SK-N-SH (cell line): ENCODE data around the gene ACBD6. TPM values are rescaled to one million over a fixed set of nuclear protein-coding genes. Genes with fewer than 3 reads are reported as not detected.

Experiments
- CTCF ChIA-PET: fragments of 300-600, 350-600 bp; formaldehyde crosslinking; extraction: SDS; loops from one replicate; lab custom pipeline; 2021; lab: Yijun Ruan, JAX
- POLR2A ChIA-PET: fragments of 350-600 bp; sonication (Branson Sonifier 250); formaldehyde crosslinking; extraction: SDS; loops from one replicate; lab custom pipeline; 2020; ENCODE audit warnings: antibody characterized with exemption, inconsistent platforms; lab: Yijun Ruan, JAX
- DNase-seq: peaks from one replicate; pipeline ENCODE4 v3.0.0; 2012
- H2AFZ ChIP-seq: fragments of 200-600 bp; sonication (generic); 2 replicates; pipeline ENCODE4 v1.8.1; 2016; ENCODE audit warnings: antibody characterized with exemption, mild to moderate bottlenecking, low read depth
- H3F3A ChIP-seq: fragments of 200-600 bp; sonication (generic); replicated peaks from 2 replicates; pipeline ENCODE3; 2016; ENCODE audit warnings: antibody characterized with exemption, mild to moderate bottlenecking; ENCODE audit not compliant: insufficient read depth
- H3K27ac ChIP-seq, 2 experiments: fragments of 200-500 bp in 1 of 2; fragments of 200-600 bp in 1 of 2; sonication (Bioruptor generic) in 1 of 2; sonication (generic), shearing (Covaris generic) in 1 of 2; 2 replicates each; pipeline versions ENCODE4 v1.5.1 to v1.6.1; 2014 to 2016; ENCODE audit warnings: low read depth in 2 of 2, inconsistent platforms in 1 of 2, low read length in 1 of 2, mild to moderate bottlenecking in 1 of 2, mixed read lengths in 1 of 2
- H3K27me3 ChIP-seq: fragments of 200-600 bp; sonication (generic), shearing (Covaris generic); 2 replicates; pipeline ENCODE4 v1.6.1; 2016; ENCODE audit warnings: mixed run types; ENCODE audit not compliant: insufficient read depth
- H3K36me3 ChIP-seq, 2 experiments: fragments of 200-500 bp in 1 of 2; fragments of 200-600 bp in 1 of 2; sonication (Bioruptor generic) in 1 of 2; sonication (generic) in 1 of 2; replicated peaks in 1 of 2; 2 replicates each; pipeline versions ENCODE3 to v1.5.1; 2014 to 2016; ENCODE audit warnings: low read length in 1 of 2, mild to moderate bottlenecking in 1 of 2; ENCODE audit not compliant: insufficient read depth in 2 of 2, control insufficient read depth in 1 of 2
- H3K4me1 ChIP-seq, 2 experiments: fragments of 200-500 bp in 1 of 2; fragments of 200-600 bp in 1 of 2; sonication (Bioruptor generic) in 1 of 2; sonication (generic), shearing (Covaris generic) in 1 of 2; 2 replicates each; pipeline versions ENCODE4 v1.5.1 to v1.6.1; 2014 to 2016; ENCODE audit warnings: low read depth in 1 of 2, low read length in 1 of 2, mixed run types in 1 of 2; ENCODE audit not compliant: insufficient read depth in 2 of 2, control insufficient read depth in 1 of 2
- H3K4me2 ChIP-seq: fragments of 200-600 bp; sonication (generic), shearing (Covaris generic); 2 replicates; pipeline ENCODE4 v1.6.1; 2017; ENCODE audit warnings: mixed run types
- H3K4me3 ChIP-seq, 2 experiments: fragments of 200-500 bp in 1 of 2; fragments of 200-600 bp in 1 of 2; sonication (Bioruptor generic) in 1 of 2; sonication (generic), shearing (Covaris generic) in 1 of 2; 2 replicates each; pipeline versions ENCODE4 v1.5.1 to v1.8.1; 2014 to 2016; ENCODE audit warnings: low read depth in 2 of 2, inconsistent platforms in 1 of 2, low read length in 1 of 2, mild to moderate bottlenecking in 1 of 2, mixed read lengths in 1 of 2, moderate library complexity in 1 of 2
- H3K79me2 ChIP-seq: fragments of 200-600 bp; sonication (generic); 2 replicates; pipeline ENCODE4 v1.8.1; 2017; ENCODE audit warnings: mild to moderate bottlenecking; ENCODE audit not compliant: insufficient read depth
- H3K9ac ChIP-seq: fragments of 200-600 bp; sonication (generic); 2 replicates; pipeline ENCODE4 v1.6.1; 2017; ENCODE audit warnings: mixed run types
- H3K9me2 ChIP-seq: fragments of 200-600 bp; sonication (generic); 2 replicates; pipeline ENCODE4 v1.6.1; 2017; ENCODE audit warnings: mixed run types
- H3K9me3 ChIP-seq: fragments of 200-600 bp; sonication (generic); 2 replicates; pipeline ENCODE4 v1.6.1; 2017; ENCODE audit warnings: mixed run types, mild to moderate bottlenecking, moderate library complexity
- H4K20me1 ChIP-seq: fragments of 200-600 bp; sonication (generic); 2 replicates; pipeline ENCODE4 v1.6.1; 2017; ENCODE audit warnings: mild to moderate bottlenecking, mixed run types; ENCODE audit not compliant: insufficient read depth
- CHD2 ChIP-seq: fragments of 150-350 bp; IDR thresholded peaks from 2 replicates; pipeline ENCODE4 v1.6.1; 2018; ENCODE audit warnings: low read length; ENCODE audit not compliant: partially characterized antibody
- CTCF ChIP-seq: fragments of 200-600 bp; sonication (generic); IDR thresholded peaks from 2 replicates; pipeline ENCODE4 v1.6.1; 2017; ENCODE audit warnings: antibody characterized with exemption, mild to moderate bottlenecking, moderate library complexity
- ELF1 ChIP-seq: IDR thresholded peaks from 2 replicates; pipeline ENCODE4 v1.4.0; 2012
- FOXJ3 ChIP-seq: sonication (generic); formaldehyde crosslinking; IDR thresholded peaks from 2 replicates; pipeline ENCODE4 v1.5.1; 2020; ENCODE audit warnings: mild to moderate bottlenecking, missing genetic modification reagents
- FOXM1 ChIP-seq: IDR thresholded peaks from 2 replicates; pipeline ENCODE4 v1.4.0; 2012; ENCODE audit warnings: low read depth, mild to moderate bottlenecking
- JUND ChIP-seq: IDR thresholded peaks from 2 replicates; pipeline ENCODE4 v1.4.0; 2012
- MAX ChIP-seq: IDR thresholded peaks from 2 replicates; pipeline ENCODE4 v1.4.0; 2012; ENCODE audit warnings: low read depth
- MEF2A ChIP-seq: IDR thresholded peaks from 2 replicates; pipeline ENCODE4 v1.4.0; 2012; ENCODE audit warnings: low read depth, borderline replicate concordance
- MXI1 ChIP-seq: IDR thresholded peaks from 2 replicates; pipeline ENCODE4 v1.6.1; 2012; ENCODE audit warnings: mild to moderate bottlenecking, low read depth, low read length, improper control_type of control experiment
- NFIC ChIP-seq: IDR thresholded peaks from 2 replicates; pipeline ENCODE4 v1.4.0; 2012; ENCODE audit warnings: borderline replicate concordance
- NRF1 ChIP-seq: IDR thresholded peaks from 2 replicates; pipeline ENCODE4 v1.6.1; 2012; ENCODE audit warnings: low read depth, mild to moderate bottlenecking, low read length
- PBX3 ChIP-seq: IDR thresholded peaks from 2 replicates; pipeline ENCODE4; 2012
- POLR2AphosphoS5 ChIP-seq: IDR thresholded peaks from 2 replicates; pipeline ENCODE4 v1.6.1; 2012; ENCODE audit warnings: low read depth, low read length
- RAD21 ChIP-seq: IDR thresholded peaks from 2 replicates; pipeline ENCODE4 v1.6.1; 2012; ENCODE audit warnings: mild to moderate bottlenecking, low read length
- RCOR1 ChIP-seq: fragments of 150-350 bp; IDR thresholded peaks from 2 replicates; pipeline ENCODE4 v1.6.1; 2017; ENCODE audit warnings: antibody characterized with exemption, low read length
- RFX5 ChIP-seq: IDR thresholded peaks from 2 replicates; pipeline ENCODE4 v1.6.1; 2012; ENCODE audit warnings: mild to moderate bottlenecking, improper control_type of control experiment, low read length
- SMC3 ChIP-seq: IDR thresholded peaks from 2 replicates; pipeline ENCODE4 v1.6.1; 2012; ENCODE audit warnings: low read depth, low read length, improper control_type of control experiment
- TCF12 ChIP-seq: IDR thresholded peaks from 2 replicates; pipeline ENCODE4 v1.4.0; 2012
- TEAD4 ChIP-seq: IDR thresholded peaks from 2 replicates; pipeline ENCODE4 v1.4.0; 2012; ENCODE audit warnings: mild to moderate bottlenecking, borderline replicate concordance; ENCODE audit not compliant: insufficient read depth
- YY1 ChIP-seq: IDR thresholded peaks from 2 replicates; pipeline ENCODE4 v1.4.0; 2012; ENCODE audit warnings: low read depth, mild to moderate bottlenecking
- WGBS: methylation state at CpG from one replicate; pipeline ENCODE4 v1.1.6; 2017; ENCODE audit warnings: low lambda C conversion rate; 5-methylcytosine and 5-hydroxymethylcytosine counted together
- polyA plus RNA-seq, 3 experiments: library from polyadenylated mRNA; depleted of rRNA; stranded (reverse); fragments of >200 nt; gene quantifications; 2 replicates each; pipeline ENCODE4 v1.2.3, GENCODE V29; 2012
- TF ChIP-seq, protein P1 (sequence below): fragments of 150-350 bp; IDR thresholded peaks from 2 replicates; pipeline ENCODE4 v1.6.1; 2017; ENCODE audit warnings: antibody characterized with exemption, low read length, low read depth, borderline replicate concordance
- TF ChIP-seq, protein P2 (sequence below): IDR thresholded peaks from 2 replicates; pipeline ENCODE4 v1.4.0; 2012; ENCODE audit warnings: low read depth, borderline replicate concordance

Gene ACBD6
- polyA plus RNA-seq, 1 of the 3 experiments (the other 2 are of a cell fraction): 60.9 TPM

- Histone ChIP-seq H3K79me2 (no peaks in the 10 kb centered on the region), H3K4me2 (no peak overlapping the region), H4K20me1 (no peaks in the 10 kb centered on the region), H3K4me3 (no peak overlapping the region), H3K4me1 (no peaks in the 10 kb centered on the region; a peak in 1 of 4 replicates), H3K36me3 (no peaks in the 10 kb centered on the region), H3F3A (no peaks in the 10 kb centered on the region), H3K9ac (no peak overlapping the region), H3K27ac (no peak overlapping the region), H3K9me2 (no peaks in the 10 kb centered on the region), H3K9me3 (no peaks in the 10 kb centered on the region), H3K27me3 (no peaks in the 10 kb centered on the region), H2AFZ (no peak overlapping the region)
- no peak for DNase-seq
- WGBS: 66% methylated on average over 5 of the region's 5 CpGs
- ChIA-PET CTCF (interaction anchor here (1.5 to 2.1 kb wide), 2 partner anchors 113 to 221 kb away, joined by 4 to 7 read pairs; no protein-coding TSS in a partner anchor), POLR2A (no interaction called here)
- TF ChIP-seq YY1 (no peak), JUND (no peak), MEF2A (no peak), MAX (no peak), RCOR1 (no peak), SMC3 (no peak)
- TF ChIP-seq, protein P1, sequence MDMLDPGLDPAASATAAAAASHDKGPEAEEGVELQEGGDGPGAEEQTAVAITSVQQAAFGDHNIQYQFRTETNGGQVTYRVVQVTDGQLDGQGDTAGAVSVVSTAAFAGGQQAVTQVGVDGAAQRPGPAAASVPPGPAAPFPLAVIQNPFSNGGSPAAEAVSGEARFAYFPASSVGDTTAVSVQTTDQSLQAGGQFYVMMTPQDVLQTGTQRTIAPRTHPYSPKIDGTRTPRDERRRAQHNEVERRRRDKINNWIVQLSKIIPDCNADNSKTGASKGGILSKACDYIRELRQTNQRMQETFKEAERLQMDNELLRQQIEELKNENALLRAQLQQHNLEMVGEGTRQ: no peak
Measured at GRCh38 chr1:180257028-180257386, 245.4 kb downstream of the ACBD6 start.

DNA sequence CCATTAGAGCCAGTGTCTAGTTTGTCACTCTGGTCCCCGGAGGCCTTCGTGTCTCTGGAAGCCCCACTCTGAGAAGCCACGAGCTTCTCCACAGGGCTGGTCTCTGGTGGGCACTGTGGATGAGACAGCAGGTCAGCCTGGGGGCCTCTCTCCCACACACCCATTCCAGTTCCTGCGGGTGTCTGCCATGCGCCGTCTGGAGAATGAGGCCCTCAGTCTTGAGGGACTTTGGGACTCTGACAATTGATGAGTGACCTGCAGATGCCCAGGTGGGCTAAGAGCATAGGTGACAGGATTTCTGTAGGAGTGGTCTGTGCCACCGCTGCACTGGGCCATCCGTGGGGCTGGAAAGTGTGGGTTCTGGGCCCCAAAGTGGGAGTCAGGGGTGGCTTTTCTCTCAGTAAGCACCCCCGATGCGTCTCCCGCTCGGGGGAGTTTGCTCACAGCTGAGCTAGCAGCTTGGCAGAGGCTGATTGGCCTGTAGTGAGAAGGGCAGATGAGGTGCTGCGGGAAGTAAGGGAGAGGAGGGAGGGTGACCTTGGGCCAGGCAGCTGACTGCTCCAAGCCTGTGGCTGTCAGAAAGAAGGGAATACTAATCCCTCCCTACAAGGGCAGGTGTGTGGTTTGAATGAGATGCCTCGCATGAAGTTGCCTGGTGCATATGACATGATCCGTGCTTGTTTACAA, 245.9 kb downstream of the ACBD6 start:
- H3F3A ChIP-seq: no peaks in the 10 kb centered on the region
- no peak for DNase-seq
- no peak overlapping the region for H2AFZ ChIP-seq
- CTCF ChIA-PET: interaction anchor here (1.0 to 2.1 kb wide), 4 partner anchors 14 to 225 kb away, joined by 4 to 7 read pairs (median 4); no protein-coding TSS in a partner anchor
- no peak overlapping the region for H3K4me2 ChIP-seq
- H3K27me3 ChIP-seq: no peaks in the 10 kb centered on the region
- no peaks in the 10 kb centered on the region for H3K79me2 ChIP-seq
- H3K9me3 ChIP-seq: no peaks in the 10 kb centered on the region
- 86% methylated on average over 9 of the region's 15 CpGs for WGBS
- H3K9me2 ChIP-seq: no peaks in the 10 kb centered on the region
- no peaks in the 10 kb centered on the region; a peak in 1 of 4 replicates for H3K4me1 ChIP-seq
- H3K27ac ChIP-seq: no peak overlapping the region
- no peak overlapping the region for H3K9ac ChIP-seq
- POLR2A ChIA-PET: no interaction called here
- H4K20me1 ChIP-seq: no peaks in the 10 kb centered on the region
- H3K4me3 ChIP-seq: no peak overlapping the region
- no peaks in the 10 kb centered on the region for H3K36me3 ChIP-seq
- TF ChIP-seq NFIC: no peak
- no peak for TF ChIP-seq FOXJ3 (CRISPR knock-in tag)
- TF ChIP-seq RAD21: no peak
- no peak for TF ChIP-seq TCF12
- no peak for TF ChIP-seq POLR2AphosphoS5
- TF ChIP-seq CHD2: no peak
- TF ChIP-seq PBX3: no peak
- TF ChIP-seq, protein P2, sequence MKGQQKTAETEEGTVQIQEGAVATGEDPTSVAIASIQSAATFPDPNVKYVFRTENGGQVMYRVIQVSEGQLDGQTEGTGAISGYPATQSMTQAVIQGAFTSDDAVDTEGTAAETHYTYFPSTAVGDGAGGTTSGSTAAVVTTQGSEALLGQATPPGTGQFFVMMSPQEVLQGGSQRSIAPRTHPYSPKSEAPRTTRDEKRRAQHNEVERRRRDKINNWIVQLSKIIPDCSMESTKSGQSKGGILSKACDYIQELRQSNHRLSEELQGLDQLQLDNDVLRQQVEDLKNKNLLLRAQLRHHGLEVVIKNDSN: no peak
- no peak for TF ChIP-seq ELF1
- TF ChIP-seq JUND: no peak
- no peak for TF ChIP-seq RFX5
- no peak for TF ChIP-seq TEAD4
- TF ChIP-seq, protein P1: no peak
- no peak for TF ChIP-seq NRF1
- no peak for TF ChIP-seq MEF2A
- no peak for TF ChIP-seq MXI1
- TF ChIP-seq CTCF: no peak
- no peak for TF ChIP-seq YY1
- TF ChIP-seq FOXM1: no peak
